ENCODE measurements around the gene TRAPPC6A. TPM values are rescaled to one million over a fixed set of nuclear protein-coding genes. Genes with fewer than 3 reads are reported as not detected.

The TRAPPC6A gene
- total and polyA plus RNA-seq, 9 of the 15 experiments (the other 6 are each of a cell fraction or from before 2014, with no cell fraction given), result 0.82 to 23.6 (median 11.6) TPM

DNA sequence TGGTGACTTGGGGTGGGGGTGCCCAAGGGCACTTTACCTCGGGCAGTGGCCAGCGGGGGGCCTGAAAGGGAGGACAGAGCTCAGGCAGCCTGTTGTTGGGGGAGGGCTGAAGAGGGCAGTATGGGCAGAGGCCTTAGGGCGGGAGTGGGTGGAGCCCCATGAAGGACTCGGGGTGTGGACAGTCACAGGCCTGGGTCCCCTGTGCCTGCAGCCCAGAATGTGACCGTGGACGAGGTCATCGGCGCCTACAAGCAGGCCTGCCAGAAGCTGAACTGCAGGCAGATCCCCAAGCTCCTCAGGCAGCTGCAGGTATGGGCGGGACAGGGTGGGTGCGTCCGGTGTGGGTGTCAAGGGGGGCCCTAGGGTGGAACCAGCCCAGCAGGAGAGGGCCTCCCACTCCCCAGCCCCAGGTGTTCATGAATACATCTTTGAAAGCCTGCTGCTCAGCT, 39.7 kb downstream of the TRAPPC6A start:
- no peak overlapping the region for H3K27ac ChIP-seq (ENCODE audit: extremely low read depth, low read depth, low read length)
- in situ Hi-C loops (cut with MboI) (no loop called here), intact Hi-C loops (cut with micrococcal nuclease) (no loop called here)
- no peak overlapping the region for H3K4me2 ChIP-seq (ENCODE audit: insufficient read depth, low read length)
- ATAC-seq, result peak; percentile 55
- H3K9me3 ChIP-seq (replicated peaks; ENCODE audit: control insufficient read depth, insufficient read depth, low read depth, low read length), result no peaks in the 10 kb centered on the region
- H3K9me1 ChIP-seq (ENCODE audit: control insufficient read depth, insufficient read depth, low read length), result no peaks in the 10 kb centered on the region
- H3K36me3 ChIP-seq (ENCODE audit: control insufficient read depth, insufficient read depth, low read length), result peaks cover 38% of the 10 kb centered on the region; the same call in 1 of the 3 replicates
- H3K4me1 ChIP-seq (replicated peaks in 1 of 2; ENCODE audit: control insufficient read depth in 2 of 2, insufficient read depth in 2 of 2, low read length in 2 of 2), result peaks cover 0 to 48% of the 10 kb centered on the region in 2 experiments; a peak in 3 of 5 replicates
- H3K4me3 ChIP-seq, result no peak overlapping the region
- peak in 3 of 4 experiments; percentile 20 to 56 (median 54) for DNase-seq (ENCODE audit: extremely low read depth in 1 of 4, low spot score in 3 of 4)
- TF ChIP-seq HDAC8 (tag; IDR thresholded peaks at IDR 0.05) (no peak), STAG1 (CRISPR knock-in tag; IDR thresholded peaks at IDR 0.05; ENCODE audit: borderline replicate concordance) (no peak), ARNT (IDR thresholded peaks at IDR 0.05) (no peak), ZNF224 (CRISPR knock-in tag; IDR thresholded peaks at IDR 0.05) (no peak), ZNF384 (IDR thresholded peaks at IDR 0.05; ENCODE audit: low read depth, low read length) (no peak), FOXM1 (IDR thresholded peaks at IDR 0.05; ENCODE audit: low read depth) (no peak), FOXM1 (CRISPR knock-in tag; IDR thresholded peaks at IDR 0.05; ENCODE audit: low read depth) (no peak), ATF7 (IDR thresholded peaks at IDR 0.05) (no peak), PHF20 (IDR thresholded peaks at IDR 0.05; ENCODE audit: partially characterized antibody) (no peak), ZNF134 (CRISPR knock-in tag; conservative IDR thresholded peaks at IDR 0.05) (no peak), ZNF324 (CRISPR knock-in tag; IDR thresholded peaks at IDR 0.05) (no peak), NCOR1 (IDR thresholded peaks at IDR 0.05) (no peak), ZBTB7A (IDR thresholded peaks at IDR 0.05; ENCODE audit: borderline replicate concordance, control insufficient read depth, low read depth, low read length) (no peak), POLR2AphosphoS2 (IDR thresholded peaks at IDR 0.05; ENCODE audit: low read length) (no peak), ZFX (CRISPR knock-in tag; IDR thresholded peaks at IDR 0.05) (no peak), KLF10 (CRISPR knock-in tag; IDR thresholded peaks at IDR 0.05) (no peak), JUND (IDR thresholded peaks at IDR 0.05; ENCODE audit: borderline replicate concordance, low read depth, low read length) (no peak), JUND (tag; IDR thresholded peaks at IDR 0.05; ENCODE audit: borderline replicate concordance, low read depth, low read length) (no peak)
- TF ChIP-seq, protein P1, sequence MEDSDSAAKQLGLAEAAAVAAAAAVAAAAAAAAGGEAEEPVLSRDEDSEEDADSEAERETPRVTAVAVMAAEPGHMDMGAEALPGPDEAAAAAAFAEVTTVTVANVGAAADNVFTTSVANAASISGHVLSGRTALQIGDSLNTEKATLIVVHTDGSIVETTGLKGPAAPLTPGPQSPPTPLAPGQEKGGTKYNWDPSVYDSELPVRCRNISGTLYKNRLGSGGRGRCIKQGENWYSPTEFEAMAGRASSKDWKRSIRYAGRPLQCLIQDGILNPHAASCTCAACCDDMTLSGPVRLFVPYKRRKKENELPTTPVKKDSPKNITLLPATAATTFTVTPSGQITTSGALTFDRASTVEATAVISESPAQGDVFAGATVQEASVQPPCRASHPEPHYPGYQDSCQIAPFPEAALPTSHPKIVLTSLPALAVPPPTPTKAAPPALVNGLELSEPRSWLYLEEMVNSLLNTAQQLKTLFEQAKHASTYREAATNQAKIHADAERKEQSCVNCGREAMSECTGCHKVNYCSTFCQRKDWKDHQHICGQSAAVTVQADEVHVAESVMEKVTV (CRISPR knock-in tag; IDR thresholded peaks at IDR 0.05), result no peak
- CTCF ChIA-PET (ENCODE audit: low intra/inter-chr PET ratio), result no interaction called here
- BruUV-seq (replicated peaks), result no TSS peak
- H2AFZ ChIP-seq (ENCODE audit: low read depth, low read length), result no peak overlapping the region
- no peaks in the 10 kb centered on the region for H3K27me3 ChIP-seq (ENCODE audit: control insufficient read depth in 2 of 2, insufficient read depth in 2 of 2, low read length in 2 of 2)
- WGBS (ENCODE audit: insufficient coverage, low coverage, missing lambda C conversion rate), result 82% methylated on average over 6 of the region's 11 CpGs
- H3K9ac ChIP-seq (ENCODE audit: insufficient read depth in 1 of 2, low read depth in 2 of 2, low read length in 2 of 2), result peak overlapping the region in 1 of 2 experiments; percentile 0; a peak in 1 of 4 replicates
- H4K20me1 ChIP-seq (replicated peaks; ENCODE audit: control insufficient read depth, insufficient read depth, low read length), result peaks cover 8% of the 10 kb centered on the region
- no peak for FAIRE-seq
- POLR2A ChIA-PET, result interaction anchor here (0.6 kb wide), 2 partner anchors 46 to 60 kb away, joined by 3 read pairs; no protein-coding TSS in a partner anchor
- H3K79me2 ChIP-seq (ENCODE audit: control insufficient read depth, insufficient read depth, low read length), result peaks cover 18% of the 10 kb centered on the region

Data from K562 (cell line).